Upper lobe of left lung (tissue), 6 donors: ENCODE results near the gene PPP2R5D. TPM values are rescaled to one million over a fixed set of nuclear protein-coding genes. Genes with fewer than 3 reads are reported as not detected.
"Not testable (repeated sequence)": the region's sequence is repeated elsewhere in the genome, so short reads cannot be mapped to it uniquely, and the experiment has no call there.

Experiments
- ATAC-seq, 2 donors: fragments of 200-7000 bp; cut with Tn5 transposase; one replicate each; pipeline ENCODE4 v1.9.1; 2022; ENCODE audit warnings: mild to moderate bottlenecking in 2 of 2, moderate library complexity in 2 of 2; ENCODE audit not compliant: low FRiP score in 2 of 2
- DNase-seq, 2 donors: peaks; one replicate each; pipeline ENCODE4 v3.0.0-alpha.2; 2019 to 2020
- H3K27ac ChIP-seq, 4 donors: fragments of 200-600 bp; sonication (generic); one replicate each; pipeline ENCODE4 v1.5.1; 2016 to 2019
- H3K27me3 ChIP-seq, 4 donors: fragments of 200-600 bp; sonication (generic); one replicate each; pipeline ENCODE4 v1.5.1; 2017 to 2019
- H3K36me3 ChIP-seq, 4 donors: fragments of 200-600 bp; sonication (generic); one replicate each; pipeline ENCODE4 v1.5.1; 2016 to 2019
- H3K4me1 ChIP-seq, 4 donors: fragments of 200-600 bp; sonication (generic); one replicate each; pipeline ENCODE4 v1.5.1; 2018 to 2019
- H3K4me3 ChIP-seq, 4 donors: fragments of 200-600 bp; sonication (generic); one replicate each; pipeline ENCODE4 v1.5.1; 2017 to 2019; ENCODE audit warnings: mild to moderate bottlenecking in 2 of 4, moderate library complexity in 1 of 4
- H3K9me3 ChIP-seq, 4 donors: fragments of 200-600 bp; sonication (generic); one replicate each; pipeline ENCODE4 v1.5.1; 2018 to 2019
- EP300 ChIP-seq, 4 donors: sonication (generic); formaldehyde crosslinking; IDR thresholded peaks; one replicate each; pipeline ENCODE4 v1.5.1; 2017; ENCODE audit warnings: antibody characterized with exemption in 4 of 4, control low read depth in 2 of 4
- POLR2A ChIP-seq, 4 donors: fragments of 450-650 bp; IDR thresholded peaks; one replicate each; pipeline ENCODE4 v1.5.1; 2016 to 2017; ENCODE audit warnings: antibody characterized with exemption in 4 of 4, mild to moderate bottlenecking in 2 of 4
- POLR2AphosphoS5 ChIP-seq, 2 donors: sonication (generic); formaldehyde crosslinking; IDR thresholded peaks; one replicate each; pipeline ENCODE4 v1.5.1; 2017; ENCODE audit warnings: antibody characterized with exemption in 2 of 2
- WGBS, 2 donors: methylation state at CpG; one replicate each; pipeline ENCODE4 v1.1.5; 2017 to 2018; 5-methylcytosine and 5-hydroxymethylcytosine counted together
- total RNA-seq, 6 donors: library from RNA; depleted of rRNA in 4 of 6; stranded (reverse); fragments of >200 nt in 4 of 6; gene quantifications; one replicate each; pipeline versions ENCODE4 v1.1.0 to v1.2.1, GENCODE V29; 2016 to 2021
- TF ChIP-seq, protein P1 (sequence below), 6 experiments: fragments of 450-650 bp in 4 of 6; fragments of 200-600 bp in 2 of 6; sonication (generic) in 2 of 6; IDR thresholded peaks; one replicate each; pipeline ENCODE4 v1.5.1; 2016 to 2019; ENCODE audit warnings: antibody characterized with exemption in 6 of 6
- donor health status: DM: no; HTN: no; CAD: no; lungs with moderate emphysema.
- donor health status: DM: no; HTN: yes; CAD: no; lungs with severe emphysema.

The PPP2R5D gene
- total RNA-seq, 6 donors from 2014 or later, result 22.8 to 45.1 (median 27.3) TPM

DNA sequence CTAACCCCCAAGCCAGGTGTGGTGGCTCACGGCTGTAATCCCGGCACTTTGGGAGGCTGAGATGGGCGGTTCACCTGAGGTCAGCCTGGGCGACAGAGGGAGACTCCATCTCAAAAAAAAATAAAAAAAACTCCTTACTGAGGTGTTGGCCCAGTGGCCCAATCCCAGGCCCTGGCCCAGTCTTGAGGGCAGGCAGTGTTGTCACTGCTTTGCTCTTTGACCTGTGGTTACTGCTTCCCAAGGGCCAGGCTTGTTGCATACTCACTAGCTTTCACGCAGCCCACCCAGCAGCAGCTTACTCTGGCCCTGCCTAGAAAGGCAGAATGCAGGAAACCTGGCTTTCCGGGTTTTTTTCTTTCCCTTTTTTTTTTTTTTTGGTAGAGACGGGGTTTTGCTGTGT, 41.9 kb upstream of the PPP2R5D start:
- ATAC-seq, result no peak
- H3K4me1 ChIP-seq, result peaks cover 0 to 4% (median 0%) of the 10 kb centered on the region in 4 donors
- TF ChIP-seq, protein P1, sequence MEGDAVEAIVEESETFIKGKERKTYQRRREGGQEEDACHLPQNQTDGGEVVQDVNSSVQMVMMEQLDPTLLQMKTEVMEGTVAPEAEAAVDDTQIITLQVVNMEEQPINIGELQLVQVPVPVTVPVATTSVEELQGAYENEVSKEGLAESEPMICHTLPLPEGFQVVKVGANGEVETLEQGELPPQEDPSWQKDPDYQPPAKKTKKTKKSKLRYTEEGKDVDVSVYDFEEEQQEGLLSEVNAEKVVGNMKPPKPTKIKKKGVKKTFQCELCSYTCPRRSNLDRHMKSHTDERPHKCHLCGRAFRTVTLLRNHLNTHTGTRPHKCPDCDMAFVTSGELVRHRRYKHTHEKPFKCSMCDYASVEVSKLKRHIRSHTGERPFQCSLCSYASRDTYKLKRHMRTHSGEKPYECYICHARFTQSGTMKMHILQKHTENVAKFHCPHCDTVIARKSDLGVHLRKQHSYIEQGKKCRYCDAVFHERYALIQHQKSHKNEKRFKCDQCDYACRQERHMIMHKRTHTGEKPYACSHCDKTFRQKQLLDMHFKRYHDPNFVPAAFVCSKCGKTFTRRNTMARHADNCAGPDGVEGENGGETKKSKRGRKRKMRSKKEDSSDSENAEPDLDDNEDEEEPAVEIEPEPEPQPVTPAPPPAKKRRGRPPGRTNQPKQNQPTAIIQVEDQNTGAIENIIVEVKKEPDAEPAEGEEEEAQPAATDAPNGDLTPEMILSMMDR (IDR thresholded peaks at IDR 0.05), result no peak
- no peak for TF ChIP-seq POLR2AphosphoS5 (IDR thresholded peaks at IDR 0.05)
- H3K27me3 ChIP-seq, result no peaks in the 10 kb centered on the region
- WGBS, 2 donors, result 79 to 88% methylated on average over 7 of the region's 7 CpGs
- H3K36me3 ChIP-seq, result peaks cover 0 to 52% (median 40%) of the 10 kb centered on the region in 4 donors
- no peak overlapping the region for H3K4me3 ChIP-seq
- no peaks in the 10 kb centered on the region for H3K9me3 ChIP-seq
- no peak overlapping the region for H3K27ac ChIP-seq
- DNase-seq, result no peak

DNA sequence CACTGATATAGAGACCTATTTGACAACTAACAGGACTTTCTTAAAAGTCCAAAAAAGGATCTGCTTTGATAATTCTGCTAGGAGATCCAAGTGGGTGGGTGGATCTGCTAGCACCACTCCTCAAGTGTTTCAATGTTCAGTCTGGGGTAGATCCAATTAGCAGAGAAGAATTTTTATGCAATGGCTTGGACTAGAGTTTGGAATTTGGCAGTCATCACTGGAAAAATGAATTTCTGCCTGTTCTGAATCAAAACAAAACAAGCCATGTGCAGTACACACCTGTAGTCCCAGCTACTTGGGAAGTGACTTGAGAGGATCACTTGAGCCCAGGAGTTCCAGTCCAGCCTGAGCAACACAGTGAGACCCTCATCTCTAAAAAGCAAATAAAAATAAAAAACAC, 36.4 kb upstream of the PPP2R5D start:
- H3K27me3 ChIP-seq, result no peaks in the 10 kb centered on the region
- no peak for DNase-seq
- H3K4me3 ChIP-seq, result no peak overlapping the region
- TF ChIP-seq EP300 (IDR thresholded peaks at IDR 0.05) (no peak), POLR2AphosphoS5 (IDR thresholded peaks at IDR 0.05) (no peak), POLR2A (IDR thresholded peaks at IDR 0.05) (no peak)
- TF ChIP-seq, protein P1 (IDR thresholded peaks at IDR 0.05), result no peak
- no peaks in the 10 kb centered on the region for H3K4me1 ChIP-seq
- ATAC-seq, result no peak
- H3K27ac ChIP-seq, result no peak overlapping the region
- H3K36me3 ChIP-seq, result peaks cover 0 to 9% (median 7%) of the 10 kb centered on the region in 4 donors
- H3K9me3 ChIP-seq, result no peaks in the 10 kb centered on the region

DNA sequence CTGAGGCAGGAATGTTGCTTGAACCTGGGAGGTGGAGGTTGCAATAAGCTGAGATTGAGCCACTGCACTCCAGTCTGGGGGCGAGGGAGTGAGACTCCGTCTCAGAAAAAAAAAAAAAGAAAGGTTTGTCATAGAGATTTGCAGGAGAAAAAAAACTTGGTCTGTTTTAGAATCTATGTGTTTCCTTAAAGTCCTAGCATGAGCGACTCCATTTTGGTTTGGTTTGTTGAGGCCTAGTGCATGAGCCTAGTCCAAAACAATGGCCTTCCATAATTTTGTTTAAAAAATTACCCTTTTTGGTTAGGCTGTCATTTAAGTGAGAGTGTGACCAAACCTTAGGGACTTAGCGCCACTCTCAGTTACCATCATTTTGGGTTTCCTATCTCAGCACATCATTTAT, 32.0 kb upstream of the PPP2R5D start:
- no peaks in the 10 kb centered on the region for H3K36me3 ChIP-seq
- DNase-seq (no peak), ATAC-seq (no peak)
- H3K9me3 ChIP-seq, result no peaks in the 10 kb centered on the region
- no peaks in the 10 kb centered on the region for H3K27me3 ChIP-seq
- no peaks in the 10 kb centered on the region for H3K4me1 ChIP-seq
- no peak overlapping the region for H3K27ac ChIP-seq
- H3K4me3 ChIP-seq, result no peak overlapping the region
- TF ChIP-seq POLR2A (IDR thresholded peaks at IDR 0.05) (no peak), EP300 (IDR thresholded peaks at IDR 0.05) (no peak), POLR2AphosphoS5 (IDR thresholded peaks at IDR 0.05) (no peak)
- TF ChIP-seq, protein P1 (IDR thresholded peaks at IDR 0.05), result no peak
- 89 to 94% methylated on average over 4 of the region's 4 CpGs for WGBS, 2 donors

DNA sequence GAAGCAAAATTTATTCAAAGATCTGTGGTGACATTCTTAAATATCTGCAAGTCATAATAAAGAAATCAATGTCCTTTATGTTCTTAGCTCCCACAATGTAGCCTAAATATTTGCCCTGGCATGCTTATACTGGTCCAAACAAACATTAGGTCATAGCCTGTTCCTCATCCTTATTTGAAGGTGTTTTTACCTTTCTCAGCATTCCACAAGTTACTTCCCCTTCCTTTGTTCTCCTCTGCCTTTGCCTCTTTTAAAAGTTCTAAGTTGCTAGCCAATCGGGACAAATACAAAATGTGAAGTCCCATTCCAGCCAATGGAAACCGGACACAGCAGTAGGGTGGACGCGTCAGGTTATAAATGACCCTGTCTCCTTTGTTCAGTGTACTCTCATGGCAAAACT, 30.0 kb upstream of the PPP2R5D start:
- not testable (repeated sequence) for H3K27me3 ChIP-seq, DNase-seq, ATAC-seq, H3K9me3 ChIP-seq, H3K4me3 ChIP-seq, H3K36me3 ChIP-seq, H3K4me1 ChIP-seq, H3K27ac ChIP-seq
- WGBS, 2 donors, result 74 to 83% methylated on average over 4 of the region's 4 CpGs

DNA sequence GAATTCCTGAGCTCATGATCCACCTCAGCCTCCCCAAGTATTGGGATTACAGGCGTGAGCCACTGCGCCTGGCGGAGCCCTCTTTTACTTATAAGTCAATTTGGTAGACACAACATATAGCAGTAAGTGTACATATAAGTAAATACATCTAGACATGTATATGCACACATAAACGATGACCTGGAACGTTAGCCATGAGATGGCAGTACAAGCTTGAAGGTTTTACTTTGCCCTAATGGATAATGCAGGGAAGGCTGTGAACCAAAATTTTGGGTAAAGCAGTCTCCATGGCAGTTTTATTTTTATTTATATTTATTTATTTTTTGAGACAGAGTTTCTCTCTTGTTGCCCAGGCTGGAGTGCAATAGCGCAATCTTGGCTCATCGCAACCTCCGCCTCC, 26.2 kb upstream of the PPP2R5D start:
- Histone ChIP-seq H3K36me3 (peaks cover 0 to 7% (median under 1%) of the 10 kb centered on the region in 4 donors), H3K4me3 (no peak overlapping the region), H3K27ac (no peak overlapping the region), H3K9me3 (no peaks in the 10 kb centered on the region), H3K4me1 (peaks cover 7 to 19% (median 13%) of the 10 kb centered on the region in 4 donors), H3K27me3 (peaks cover 0 to 8% (median 0%) of the 10 kb centered on the region in 4 donors)
- DNase-seq (no peak), ATAC-seq (no peak)
- WGBS, 2 donors, result 89% methylated on average over 8 of the region's 8 CpGs
- TF ChIP-seq EP300 (IDR thresholded peaks at IDR 0.05), result no peak
- TF ChIP-seq POLR2AphosphoS5 (IDR thresholded peaks at IDR 0.05), result no peak
- TF ChIP-seq, protein P1 (IDR thresholded peaks at IDR 0.05), result no peak
- TF ChIP-seq POLR2A (IDR thresholded peaks at IDR 0.05), result no peak
